ENCODE data around the gene RPL34.
A peak's percentile ranks its signal among the peaks of the same experiment; 100 is the strongest.
"Not testable (repeated sequence)": the region's sequence is repeated elsewhere in the genome, so short reads cannot be mapped to it uniquely, and the experiment has no call there.

RPL34 gene

GRCh38 chr4:108620101-108620932 is at the start of gene RPL34:
Gene RPL34, plus strand, starts transcription at chr4:108620576. Its CDS starts 1,384 bp downstream, at chr4:108621960.
- DNase-seq, result peak; percentile 85 to 97 (median 96)

DNA sequence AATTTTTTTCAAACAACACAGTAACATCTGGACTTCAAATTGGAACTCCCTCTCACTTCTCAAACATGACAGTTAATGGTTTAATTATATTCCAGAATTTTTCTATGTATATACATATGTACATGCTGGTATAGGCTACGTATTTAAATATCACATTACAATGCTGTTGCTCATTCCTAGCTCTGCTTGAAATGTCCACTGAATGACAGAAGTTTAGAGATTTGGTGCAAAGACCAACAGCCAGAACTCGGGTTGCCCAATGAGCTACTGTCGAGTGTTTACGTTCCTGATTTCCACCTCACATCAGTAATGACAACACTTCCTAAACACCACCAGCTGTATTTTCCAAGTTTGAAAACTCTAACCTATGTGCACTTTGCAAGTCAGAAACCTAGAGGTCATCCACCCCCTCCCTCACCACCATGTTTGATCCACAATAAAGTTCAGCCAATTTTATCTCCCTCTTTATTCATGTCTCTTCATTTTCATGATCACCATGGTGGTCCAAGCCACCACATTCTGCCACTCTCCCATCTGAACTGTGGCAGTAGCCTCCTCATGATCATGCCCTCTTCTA is 49.3 kb upstream of the RPL34 start:
- no peak for DNase-seq

DNA sequence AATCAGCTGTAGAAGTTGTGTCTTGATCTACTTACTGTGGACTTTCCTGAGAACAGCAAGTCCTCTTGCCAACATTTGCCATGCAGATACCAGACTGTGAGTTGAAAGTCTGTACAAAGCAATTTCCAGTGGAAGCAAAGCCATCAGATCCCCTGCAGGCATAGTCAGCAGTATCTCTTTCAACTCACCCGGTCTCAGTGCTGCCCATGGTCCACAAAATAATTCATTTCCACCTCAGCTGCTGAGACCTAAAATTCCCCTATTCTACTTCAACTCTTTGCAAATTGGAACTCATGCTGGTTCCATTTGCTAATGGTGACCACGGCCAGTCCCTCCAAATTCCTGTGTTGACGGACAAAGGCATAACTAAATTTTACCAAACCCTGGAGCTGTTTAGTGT is 46.0 kb upstream of the RPL34 start:
- DNase-seq, result no peak

DNA sequence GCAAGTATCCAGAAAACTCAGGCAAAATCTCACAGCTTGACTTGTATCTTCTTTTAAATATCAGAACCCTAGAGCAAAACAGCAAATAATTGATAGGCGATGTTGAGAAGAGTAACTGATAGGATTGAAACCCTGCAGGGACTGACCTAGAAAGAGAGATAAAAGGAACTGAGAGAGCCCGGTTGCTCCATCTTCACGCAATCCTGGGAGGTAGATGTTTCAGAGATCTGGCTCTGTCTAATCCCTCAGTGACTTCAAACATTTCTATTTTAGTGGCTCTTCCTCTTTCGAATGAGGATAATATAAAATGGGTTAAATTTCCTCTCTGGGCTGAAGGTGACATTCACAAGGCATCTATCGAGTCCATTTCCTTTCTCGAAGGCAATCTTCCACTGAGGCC is 39.3 kb upstream of the RPL34 start:
- DNase-seq, result no peak

DNA sequence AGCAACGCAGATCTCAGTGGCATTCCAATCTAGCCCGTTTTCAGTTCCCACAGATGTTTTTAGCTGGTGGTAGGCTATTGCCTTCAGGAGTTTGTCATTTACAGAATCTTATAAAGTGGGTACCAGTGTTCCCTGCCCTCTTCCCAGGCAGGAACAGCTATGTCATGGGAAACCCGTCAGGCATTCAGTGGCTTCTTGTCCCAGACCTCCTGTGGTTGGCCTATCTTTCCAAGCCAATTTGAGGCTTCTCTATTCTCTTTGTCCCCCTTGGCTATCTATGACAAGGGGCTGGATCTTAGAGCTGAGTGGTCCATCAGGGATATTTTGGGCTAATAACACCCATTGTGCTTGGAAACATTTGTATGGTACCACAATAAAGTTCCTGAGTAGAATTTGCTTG is 33.6 kb upstream of the RPL34 start:
- no peak for DNase-seq

DNA sequence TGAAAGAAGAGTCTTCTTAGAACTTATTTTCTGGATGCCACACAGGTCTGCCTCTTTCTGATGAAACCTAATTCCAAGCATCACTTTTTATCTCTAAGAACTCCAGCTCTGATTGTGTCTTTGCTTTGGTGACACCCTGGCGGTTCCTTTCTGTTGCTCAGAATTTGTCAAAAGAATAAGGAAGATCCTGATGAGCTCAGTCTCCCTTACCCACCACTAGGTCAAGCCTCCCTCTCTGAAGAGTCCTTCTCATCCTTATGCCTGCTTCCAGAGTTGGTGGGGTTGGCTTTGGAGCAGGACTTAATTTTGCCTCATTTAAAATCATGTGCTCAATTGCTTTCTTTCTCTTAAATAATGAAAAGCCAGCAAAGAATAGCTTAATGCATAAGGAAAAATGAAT is 31.5 kb upstream of the RPL34 start:
- DNase-seq, result no peak

DNA sequence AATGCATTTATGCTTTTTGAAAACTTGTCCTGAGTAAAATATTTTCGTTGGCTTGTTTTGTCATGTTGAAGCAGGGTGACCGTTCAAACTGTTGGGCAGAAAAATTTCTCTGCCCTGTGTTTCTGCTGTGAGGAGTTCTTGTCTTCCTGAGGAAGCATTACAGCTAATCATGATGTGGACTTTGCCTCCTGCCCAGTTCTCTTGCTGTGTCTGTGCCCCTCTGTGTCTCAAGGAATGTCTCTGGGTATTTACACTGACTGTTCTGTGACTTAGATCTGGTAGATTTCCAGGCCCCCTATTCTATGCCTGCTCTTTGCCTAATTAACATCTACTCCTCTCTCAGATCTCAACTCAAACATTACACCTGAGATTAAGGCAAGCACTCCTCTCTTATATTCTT is 30.4 kb upstream of the RPL34 start:
- no peak for DNase-seq

- DNase-seq, result no peak
Measured at GRCh38 chr4:108590776-108591175, 29.6 kb upstream of the RPL34 start.

DNA sequence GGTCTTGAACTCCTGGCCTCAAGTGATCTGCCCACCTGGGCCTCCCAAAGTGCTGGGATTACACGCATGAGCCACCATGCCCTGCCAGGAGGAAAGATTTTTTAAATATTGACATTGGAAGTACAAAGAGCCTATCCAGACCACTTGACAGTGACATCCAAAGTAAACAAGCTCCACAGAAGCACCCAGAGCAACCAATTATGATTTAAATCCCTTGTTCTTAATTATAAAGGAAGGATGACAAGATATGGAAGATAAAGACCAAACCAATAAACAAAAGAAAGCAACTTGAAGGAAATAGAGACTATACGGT is 27.7 kb upstream of the RPL34 start:
- DNase-seq, result no peak

DNA sequence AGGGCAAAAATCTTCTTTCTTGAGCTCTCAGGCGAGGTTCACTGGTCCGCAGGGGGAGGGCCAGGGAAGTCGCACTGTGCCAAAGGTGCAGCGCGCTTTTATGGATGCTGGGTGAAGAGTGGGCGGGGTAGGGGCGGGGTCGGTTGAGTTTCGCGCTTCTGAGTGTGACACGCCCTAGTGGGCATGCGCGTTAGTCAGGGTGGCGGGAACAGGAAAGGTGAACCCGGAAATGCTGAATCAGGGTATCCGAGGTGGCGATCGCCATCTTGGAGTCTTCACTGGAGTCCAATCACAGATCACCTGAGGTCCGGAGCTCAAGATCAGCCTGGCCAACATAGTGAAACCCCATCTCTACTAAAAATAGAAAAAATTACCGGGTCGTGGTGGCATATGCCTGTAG is 26.1 kb upstream of the RPL34 start:
- DNase-seq, result not testable (repeated sequence)

DNA sequence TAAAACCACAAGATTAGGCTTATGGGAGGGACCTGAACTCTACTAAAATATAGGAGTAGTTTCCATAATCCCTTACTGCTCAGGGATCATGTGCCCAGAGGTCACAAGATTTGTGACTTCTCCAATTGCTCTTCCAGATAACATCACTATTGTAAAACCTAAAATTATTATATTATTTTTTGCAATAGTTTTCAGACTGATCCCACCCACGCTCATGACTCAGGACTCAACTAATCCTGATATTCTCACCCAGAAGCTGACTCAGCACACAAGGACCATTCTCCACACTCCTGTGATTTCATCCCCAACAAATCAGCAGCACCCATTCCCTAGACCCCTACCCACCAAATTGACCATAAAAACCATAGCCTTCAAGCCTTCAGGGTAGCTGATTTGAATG is 24.0 kb upstream of the RPL34 start:
- no peak for DNase-seq

GRCh38 chr4:108601106-108601505 is 19.3 kb upstream of the RPL34 start:
- no peak for DNase-seq

DNA sequence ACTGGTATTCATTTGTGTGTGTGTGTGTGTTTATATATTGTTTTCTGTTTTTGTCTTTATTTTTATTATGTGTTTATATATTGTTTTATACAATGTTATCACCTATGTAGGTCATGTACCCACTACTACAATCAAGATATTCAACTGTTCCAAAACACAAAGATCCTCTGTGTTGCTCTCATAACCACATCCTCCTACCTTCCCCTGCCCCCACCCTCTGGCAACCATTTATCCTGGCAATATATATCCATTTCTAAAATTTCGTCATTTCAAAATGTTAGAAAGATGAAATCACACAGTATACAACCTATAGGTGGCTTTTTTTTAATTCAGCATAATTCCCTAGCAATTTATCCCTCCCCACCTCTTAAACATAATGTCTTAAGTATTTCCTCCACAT is 18.8 kb upstream of the RPL34 start:
- DNase-seq, result peak in 5 of 6 experiments; percentile 5 to 67 (median 40)

- no peak for DNase-seq
Measured at GRCh38 chr4:108602163-108602562, 18.2 kb upstream of the RPL34 start.

DNA sequence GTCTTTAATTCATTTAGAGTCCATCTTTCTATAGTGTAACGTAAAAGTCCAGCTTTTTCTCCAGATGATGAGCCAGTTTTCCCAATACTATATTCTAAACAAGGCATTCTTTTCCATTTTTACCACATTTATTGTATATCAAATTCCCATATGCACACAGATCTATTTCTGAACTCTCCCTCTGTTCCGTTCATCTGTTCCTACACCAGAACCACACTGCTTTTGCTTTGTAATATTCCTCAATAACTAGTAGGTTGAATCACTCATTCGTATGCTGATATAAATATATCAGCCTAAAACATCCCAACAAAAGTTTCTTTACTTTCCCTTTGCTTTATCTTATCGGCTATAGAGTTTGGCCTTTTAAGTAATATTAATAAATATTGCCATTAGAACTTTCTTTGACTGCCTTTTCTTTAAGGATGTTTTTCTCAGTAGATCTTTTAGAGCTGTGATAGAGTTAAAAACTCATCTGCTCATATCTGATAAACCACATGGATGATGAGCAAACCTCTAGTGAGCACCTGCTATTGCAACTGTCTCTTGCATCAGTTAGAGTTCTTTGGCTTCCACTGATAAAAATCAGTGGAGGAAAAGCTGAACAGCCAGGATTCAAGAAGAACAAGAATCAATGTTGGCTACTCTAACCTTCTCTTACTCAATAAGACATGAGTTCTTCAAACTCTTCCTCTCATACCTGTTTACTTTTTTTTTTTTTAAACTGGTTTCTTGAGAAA is 13.1 kb upstream of the RPL34 start:
- no peak for DNase-seq

DNA sequence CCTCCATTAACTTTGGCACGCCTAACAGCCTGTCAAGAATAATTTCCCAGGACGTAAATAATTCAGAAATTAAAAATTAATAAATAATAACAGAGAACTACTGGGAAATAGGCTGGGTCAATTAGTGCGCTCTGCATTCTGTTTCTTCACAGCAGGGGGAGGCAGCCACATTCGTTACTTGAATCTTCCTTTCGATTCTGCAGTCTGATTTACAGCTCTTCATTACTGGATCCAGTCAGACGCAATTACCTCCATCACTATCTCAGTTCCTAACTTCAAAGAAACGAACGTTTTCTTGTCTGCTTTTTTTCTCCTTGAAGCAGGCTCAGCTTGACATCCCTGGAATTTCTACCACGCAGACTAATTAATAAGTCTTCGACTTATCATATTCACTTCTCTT is 9.0 kb upstream of the RPL34 start:
- DNase-seq, result peak in 1 of 6 experiments; percentile 12

DNA sequence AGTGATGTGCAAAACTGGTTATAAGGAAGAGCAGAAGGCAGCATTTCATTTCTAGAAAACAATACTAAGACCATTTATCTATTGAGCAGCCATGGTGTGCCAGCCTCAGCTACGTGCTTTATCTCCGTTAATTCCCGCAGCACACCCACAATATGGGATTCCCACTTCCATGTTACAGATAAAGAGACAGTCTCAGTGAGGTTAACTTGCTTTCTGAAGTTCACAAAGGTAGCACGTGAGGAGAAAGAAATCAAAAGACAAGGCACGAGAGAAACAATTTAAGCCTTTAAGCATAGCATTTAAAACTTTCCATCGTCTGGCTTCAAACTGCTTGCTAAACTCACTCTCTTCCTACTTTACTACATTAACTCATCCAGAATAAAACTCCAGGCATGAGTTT is 8.0 kb upstream of the RPL34 start:
- no peak for DNase-seq

DNA sequence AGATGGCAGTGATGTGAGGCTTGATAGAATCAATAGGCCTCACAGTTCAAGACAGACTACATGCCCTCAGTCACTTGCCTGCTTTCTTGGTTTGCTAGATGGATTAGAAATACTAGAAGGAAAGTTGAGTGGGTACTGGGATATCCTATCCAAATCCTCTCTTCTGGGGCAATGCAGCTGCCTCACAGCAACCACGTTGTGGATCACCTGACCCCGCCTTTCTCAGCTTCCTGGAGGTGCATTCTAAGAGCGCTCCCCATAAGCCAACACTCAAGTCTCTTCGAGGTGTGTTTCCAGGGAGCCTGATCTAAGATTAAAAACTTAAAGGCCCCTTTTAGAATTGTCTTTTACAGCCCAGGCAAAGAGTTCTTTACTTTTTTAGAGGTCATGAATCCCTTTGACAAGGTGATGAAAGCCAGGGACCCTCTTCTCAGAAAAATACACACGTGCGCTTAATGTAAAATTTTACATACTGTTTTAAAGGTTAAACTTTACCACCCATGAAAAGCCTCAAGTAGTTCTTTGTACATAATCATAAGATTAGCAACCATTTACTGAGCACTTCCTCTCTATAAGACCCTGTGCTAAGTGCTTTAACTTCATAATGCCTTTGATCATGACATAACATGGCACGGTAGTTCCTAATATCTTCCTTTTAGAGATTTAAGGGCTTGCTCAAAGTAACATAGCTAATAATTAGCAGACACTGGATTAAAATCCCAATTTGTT is 840 bp upstream of the RPL34 start:
- DNase-seq, result peak in 5 of 6 experiments; percentile 9 to 60 (median 14)

DNA sequence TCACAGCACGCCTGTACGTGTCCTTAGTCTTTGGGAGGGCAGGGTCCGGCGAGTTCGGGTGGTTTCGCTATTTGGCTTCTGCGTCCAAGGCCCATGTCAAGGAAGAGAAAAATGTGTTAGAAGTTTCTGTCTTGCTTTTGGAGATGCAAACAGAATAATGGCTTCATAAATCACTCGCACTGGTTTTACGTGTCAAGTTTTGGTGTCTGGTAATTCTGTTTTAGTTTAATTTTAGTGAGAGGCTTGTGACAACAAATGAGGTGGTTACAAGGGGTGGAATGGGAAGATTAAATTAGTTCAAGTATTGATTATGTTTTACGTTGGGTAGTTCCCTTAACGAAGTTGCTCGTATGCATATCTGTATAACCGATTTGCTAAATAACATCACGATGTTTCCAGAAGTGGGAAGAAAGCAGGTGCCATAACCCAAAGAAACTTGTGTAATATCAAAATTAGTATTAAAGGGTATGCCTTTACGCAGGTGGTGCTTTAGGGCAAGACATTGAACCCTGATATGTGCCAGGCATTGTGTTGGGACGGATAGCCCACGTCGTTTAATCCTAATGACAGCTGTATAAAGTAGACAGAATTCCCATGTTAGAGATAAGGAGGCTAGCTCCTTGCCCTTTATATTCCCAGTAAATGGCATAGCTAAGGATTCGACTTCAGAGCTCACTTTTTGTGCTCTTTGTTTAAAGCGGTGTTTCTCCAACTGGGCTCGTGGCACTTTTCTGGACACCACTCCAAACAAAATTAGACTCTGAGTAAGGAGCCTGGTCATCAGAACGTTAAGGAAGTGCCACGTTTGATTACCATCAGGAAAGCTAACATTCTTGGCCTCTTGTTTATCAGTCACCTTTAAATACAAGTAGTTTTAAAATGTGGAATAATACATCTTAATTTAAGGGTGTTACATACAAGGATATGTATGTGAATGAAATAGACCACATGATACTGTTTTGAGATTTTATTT is 843 bp downstream of the RPL34 start:
- peak in 1 of 6 experiments; percentile 52 for DNase-seq

- DNase-seq, result no peak
Measured at GRCh38 chr4:108622022-108622421, 1.6 kb downstream of the RPL34 start.

DNA sequence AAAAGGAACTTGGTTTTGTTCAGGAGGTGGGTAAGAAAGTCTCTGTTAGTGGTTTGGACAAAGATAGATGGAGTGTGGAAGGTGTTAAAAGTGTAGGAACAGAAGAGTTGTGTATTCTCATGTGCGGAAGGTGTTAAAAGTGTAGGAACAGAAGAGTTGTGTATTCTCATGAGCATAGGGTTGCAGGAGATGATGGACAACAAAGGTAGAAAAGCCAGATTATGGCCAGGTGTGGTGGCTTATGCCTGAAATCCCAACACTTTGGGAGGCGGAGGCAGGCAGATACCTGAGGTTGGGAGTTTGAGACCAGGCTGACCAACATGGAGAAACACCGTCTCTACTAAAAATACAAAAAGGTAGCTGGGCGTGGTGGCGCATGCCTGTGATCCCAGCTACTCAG is 2.5 kb downstream of the RPL34 start:
- no peak for DNase-seq

Measured in stimulated activated naive CD4-positive, alpha-beta T cell (primary cell).